GM19397 (cell line): ENCODE results near the gene KMT2E.

ENCODE experiments used
- ATAC-seq: cut with Tn5 transposase; IDR thresholded peaks from one replicate; pipeline ENCODE4 v1.9.1; 2021; ENCODE audit warnings: mild to moderate bottlenecking, moderate library complexity; ENCODE audit not compliant: unreplicated experiment

KMT2E gene

GRCh38 chr7:105156731-105157130 lies 142.7 kb downstream of the KMT2E start:
- ATAC-seq: no peak

GRCh38 chr7:105157278-105157677 lies 143.3 kb downstream of the KMT2E start:
- no peak for ATAC-seq

GRCh38 chr7:105161366-105161765 lies 147.4 kb downstream of the KMT2E start:
- no peak for ATAC-seq
